ENCODE data around the gene OR4K14.

DNA sequence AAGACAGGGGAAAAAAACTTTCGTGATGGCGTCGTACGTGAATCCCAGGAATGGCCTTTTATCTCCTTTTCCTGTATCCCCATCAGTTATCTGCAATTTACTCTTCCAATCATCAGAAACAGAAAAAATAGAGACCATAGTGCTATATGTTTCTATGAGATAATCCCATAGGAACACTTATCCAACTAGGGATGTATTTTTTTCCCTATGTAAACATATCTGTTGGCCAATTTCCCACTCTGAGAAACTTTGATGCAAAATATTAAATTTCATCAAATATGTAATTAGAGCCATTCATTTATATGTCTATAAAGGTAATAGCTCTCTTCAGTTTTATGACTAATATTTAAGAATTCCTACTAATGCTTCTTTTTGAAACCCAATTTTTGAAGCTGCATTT, 16.8 kb upstream of the OR4K14 start, which contains the start of gene OR4K13:
- TF ChIP-seq, protein P1, sequence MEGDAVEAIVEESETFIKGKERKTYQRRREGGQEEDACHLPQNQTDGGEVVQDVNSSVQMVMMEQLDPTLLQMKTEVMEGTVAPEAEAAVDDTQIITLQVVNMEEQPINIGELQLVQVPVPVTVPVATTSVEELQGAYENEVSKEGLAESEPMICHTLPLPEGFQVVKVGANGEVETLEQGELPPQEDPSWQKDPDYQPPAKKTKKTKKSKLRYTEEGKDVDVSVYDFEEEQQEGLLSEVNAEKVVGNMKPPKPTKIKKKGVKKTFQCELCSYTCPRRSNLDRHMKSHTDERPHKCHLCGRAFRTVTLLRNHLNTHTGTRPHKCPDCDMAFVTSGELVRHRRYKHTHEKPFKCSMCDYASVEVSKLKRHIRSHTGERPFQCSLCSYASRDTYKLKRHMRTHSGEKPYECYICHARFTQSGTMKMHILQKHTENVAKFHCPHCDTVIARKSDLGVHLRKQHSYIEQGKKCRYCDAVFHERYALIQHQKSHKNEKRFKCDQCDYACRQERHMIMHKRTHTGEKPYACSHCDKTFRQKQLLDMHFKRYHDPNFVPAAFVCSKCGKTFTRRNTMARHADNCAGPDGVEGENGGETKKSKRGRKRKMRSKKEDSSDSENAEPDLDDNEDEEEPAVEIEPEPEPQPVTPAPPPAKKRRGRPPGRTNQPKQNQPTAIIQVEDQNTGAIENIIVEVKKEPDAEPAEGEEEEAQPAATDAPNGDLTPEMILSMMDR (IDR thresholded peaks at IDR 0.05; ENCODE audit: borderline replicate concordance, extremely low read depth, low read length, poor library complexity, severe bottlenecking), result no peak
- no peak for TF ChIP-seq EZH2 (IDR thresholded peaks at IDR 0.05; ENCODE audit: borderline replicate concordance, low read depth, low read length, severe bottlenecking)

Measured in DND-41 (cell line).